ENCODE measurements around the gene KRT16.

DNA sequence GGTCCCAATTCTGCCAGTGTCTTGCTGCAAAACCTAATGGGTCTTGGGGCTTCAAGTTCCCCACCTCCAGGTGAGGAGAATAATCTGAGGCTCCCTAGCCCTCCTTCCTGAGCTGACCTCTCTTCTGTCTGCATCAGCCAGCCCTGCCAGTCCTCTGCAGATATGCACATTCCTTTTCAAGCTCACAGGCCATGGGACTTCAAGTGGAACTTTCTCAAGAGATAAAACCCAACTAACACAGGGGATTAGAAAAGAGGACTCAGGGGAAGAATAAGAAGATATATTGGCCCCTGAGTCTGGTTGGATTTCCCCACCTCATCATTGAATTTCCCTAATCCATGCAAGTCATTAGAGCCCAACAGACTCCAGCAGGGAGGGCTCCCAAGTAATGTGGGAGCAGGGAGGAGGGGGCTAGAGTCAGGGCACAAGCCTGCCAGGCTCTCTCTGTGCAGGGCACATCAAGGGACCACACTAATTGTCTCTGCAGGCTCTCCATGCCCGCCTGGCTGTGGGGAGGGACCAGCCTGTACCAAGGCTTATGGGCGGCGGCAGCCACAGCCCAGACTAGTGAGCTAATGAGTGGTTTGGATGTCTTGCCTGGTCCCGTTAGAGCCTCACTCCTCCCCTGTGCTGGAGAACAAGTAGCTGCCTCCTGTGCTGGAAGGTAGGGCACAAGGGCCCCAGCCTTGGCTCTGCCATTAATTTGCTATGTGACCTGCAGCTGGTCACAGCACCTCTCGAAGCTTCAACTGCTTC, 27.1 kb downstream of the KRT16 start:
- TF ChIP-seq, protein P1, sequence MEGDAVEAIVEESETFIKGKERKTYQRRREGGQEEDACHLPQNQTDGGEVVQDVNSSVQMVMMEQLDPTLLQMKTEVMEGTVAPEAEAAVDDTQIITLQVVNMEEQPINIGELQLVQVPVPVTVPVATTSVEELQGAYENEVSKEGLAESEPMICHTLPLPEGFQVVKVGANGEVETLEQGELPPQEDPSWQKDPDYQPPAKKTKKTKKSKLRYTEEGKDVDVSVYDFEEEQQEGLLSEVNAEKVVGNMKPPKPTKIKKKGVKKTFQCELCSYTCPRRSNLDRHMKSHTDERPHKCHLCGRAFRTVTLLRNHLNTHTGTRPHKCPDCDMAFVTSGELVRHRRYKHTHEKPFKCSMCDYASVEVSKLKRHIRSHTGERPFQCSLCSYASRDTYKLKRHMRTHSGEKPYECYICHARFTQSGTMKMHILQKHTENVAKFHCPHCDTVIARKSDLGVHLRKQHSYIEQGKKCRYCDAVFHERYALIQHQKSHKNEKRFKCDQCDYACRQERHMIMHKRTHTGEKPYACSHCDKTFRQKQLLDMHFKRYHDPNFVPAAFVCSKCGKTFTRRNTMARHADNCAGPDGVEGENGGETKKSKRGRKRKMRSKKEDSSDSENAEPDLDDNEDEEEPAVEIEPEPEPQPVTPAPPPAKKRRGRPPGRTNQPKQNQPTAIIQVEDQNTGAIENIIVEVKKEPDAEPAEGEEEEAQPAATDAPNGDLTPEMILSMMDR (optimal IDR thresholded peaks at IDR 0.05 in 1 of 3, IDR thresholded peaks at IDR 0.05 in 1 of 3, conservative IDR thresholded peaks at IDR 0.05 in 1 of 3; ENCODE audit: extremely low read depth in 1 of 3, insufficient read depth in 2 of 3, low read length in 3 of 3) = no peak
- no peak for TF ChIP-seq EZH2 (IDR thresholded peaks at IDR 0.05; ENCODE audit: low read length)
